SK-N-MC (cell line): ENCODE results near the gene FHL3.

Experiments used
- DNase-seq: peaks from one replicate; pipeline ENCODE4 v3.0.0-alpha.2; 2011; ENCODE audit warnings: low read depth, low spot score
- H3K27ac ChIP-seq: fragments of 200-600 bp; sonication (generic); 2 replicates; pipeline ENCODE4 v1.5.1; 2016; ENCODE audit warnings: mixed run types
- H3K36me3 ChIP-seq: fragments of 200-600 bp; sonication (generic); 2 replicates; pipeline ENCODE4 v1.6.1; 2017; ENCODE audit warnings: antibody characterized with exemption, low read length, mixed read lengths; ENCODE audit not compliant: insufficient read depth
- H3K4me3 ChIP-seq: fragments of 200-600 bp; sonication (generic); 2 replicates; pipeline ENCODE4 v1.5.1; 2016
- H3K9ac ChIP-seq: fragments of 200-600 bp; sonication (generic); 2 replicates; pipeline ENCODE4 v1.8.0; 2017; ENCODE audit warnings: mixed run types, mixed read lengths; ENCODE audit not compliant: insufficient read length
- H3K9me3 ChIP-seq: fragments of 200-600 bp; sonication (generic); 2 replicates; pipeline ENCODE4 v1.6.1; 2017; ENCODE audit warnings: low read depth, mild to moderate bottlenecking, antibody characterized with exemption, low read length, moderate library complexity, mixed read lengths
- EZH2 ChIP-seq: fragments of 200-600 bp; sonication (generic); IDR thresholded peaks from one replicate; pipeline ENCODE4 v1.6.1; 2017; ENCODE audit warnings: antibody characterized with exemption
- FOXP2 ChIP-seq: optimal IDR thresholded peaks from 2 replicates; pipeline ENCODE3; 2011; ENCODE audit warnings: mild to moderate bottlenecking, moderate library complexity; ENCODE audit not compliant: insufficient read depth; ENCODE audit errors: extremely low read length, control extremely low read depth
- POLR2AphosphoS5 ChIP-seq: IDR thresholded peaks from 2 replicates; pipeline ENCODE4 v1.6.1; 2012; ENCODE audit warnings: mild to moderate bottlenecking, low read depth, low read length, borderline replicate concordance

The FHL3 gene

GRCh38 chr1:38029081-38029681 lies 23.9 kb upstream of the FHL3 start:
- Histone ChIP-seq H3K4me3 (peak overlapping the region; percentile 57), H3K9ac (peak overlapping the region; percentile 39), H3K36me3 (peaks cover 20% of the 10 kb centered on the region), H3K9me3 (no peaks in the 10 kb centered on the region), H3K27ac (peak overlapping the region; percentile 79)
- TF ChIP-seq FOXP2, result no peak
- TF ChIP-seq POLR2AphosphoS5, result no peak; the same call in 1 of the 2 replicates
- TF ChIP-seq EZH2, result no peak
- DNase-seq, result no peak

DNA sequence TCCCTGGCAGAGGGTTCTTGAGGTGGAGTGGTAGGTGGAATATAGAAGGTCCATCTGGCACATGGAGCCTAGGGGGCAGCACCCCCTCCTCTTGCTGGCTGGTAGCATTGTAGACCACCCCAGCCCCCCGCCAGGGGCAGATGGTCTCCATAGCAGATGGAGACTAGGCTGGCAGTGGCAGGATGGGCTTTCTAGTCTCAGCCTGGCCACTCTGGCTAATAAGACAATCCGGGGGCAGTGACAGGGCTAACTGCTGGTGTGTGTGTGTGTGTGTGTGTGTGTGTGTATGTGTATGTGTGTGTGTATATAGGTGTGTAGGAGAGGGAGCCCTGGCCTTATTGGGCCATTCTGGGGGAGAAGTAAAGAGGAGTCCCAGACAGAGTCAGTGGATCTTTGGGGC lies 23.4 kb upstream of the FHL3 start:
- Histone ChIP-seq H3K9ac (no peak overlapping the region), H3K36me3 (peaks cover 26% of the 10 kb centered on the region), H3K4me3 (peak overlapping the region; percentile 57), H3K27ac (peak overlapping the region; percentile 79; the same call in 1 of the 2 replicates), H3K9me3 (no peaks in the 10 kb centered on the region)
- no peak for DNase-seq
- no peak for TF ChIP-seq POLR2AphosphoS5
- no peak for TF ChIP-seq EZH2

DNA sequence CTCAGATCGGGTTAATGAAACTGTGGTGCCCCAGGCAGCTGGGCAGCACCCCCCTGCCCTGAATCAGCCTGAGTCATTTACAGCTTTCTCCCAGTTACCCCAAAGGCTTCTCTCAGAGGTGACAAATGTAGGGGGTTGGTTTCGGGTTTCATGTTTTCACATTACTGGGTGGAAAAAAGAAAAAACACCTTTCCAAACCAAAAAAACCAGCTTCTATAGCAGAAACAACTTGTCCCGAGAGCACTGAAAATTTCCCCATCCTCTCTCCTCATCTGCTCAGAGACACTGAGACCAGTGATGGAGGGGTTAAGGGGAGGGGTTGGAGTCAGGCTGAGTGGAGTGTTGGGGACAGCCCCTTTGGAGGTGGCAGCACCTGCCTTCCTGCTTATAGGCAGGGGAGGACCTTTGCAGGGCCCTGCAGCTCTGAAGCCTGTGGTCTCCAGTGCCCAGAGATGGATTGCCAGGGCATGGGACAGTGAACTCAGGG lies 22.8 kb upstream of the FHL3 start:
- no peak overlapping the region for H3K4me3 ChIP-seq
- no peak for DNase-seq
- H3K27ac ChIP-seq, result no peak overlapping the region

GRCh38 chr1:38027201-38028104 lies 22.1 kb upstream of the FHL3 start:
- TF ChIP-seq EZH2 (no peak), FOXP2 (no peak), POLR2AphosphoS5 (no peak)
- Histone ChIP-seq H3K27ac (0 out of 2 replicates have a peak overlapping the region, but pooled peaks have one; percentile 11), H3K4me3 (no peak overlapping the region), H3K36me3 (peaks cover 38% of the 10 kb centered on the region), H3K9ac (no peak overlapping the region), H3K9me3 (no peaks in the 10 kb centered on the region)
- no peak for DNase-seq

More for the DNA sequence above, 22.8 kb upstream of the FHL3 start:
- H3K9me3 ChIP-seq, result no peaks in the 10 kb centered on the region
- TF ChIP-seq FOXP2, result no peak
- TF ChIP-seq EZH2, result no peak
- no peak for TF ChIP-seq POLR2AphosphoS5
- no peak overlapping the region for H3K9ac ChIP-seq
- H3K36me3 ChIP-seq, result peaks cover 31% of the 10 kb centered on the region

DNA sequence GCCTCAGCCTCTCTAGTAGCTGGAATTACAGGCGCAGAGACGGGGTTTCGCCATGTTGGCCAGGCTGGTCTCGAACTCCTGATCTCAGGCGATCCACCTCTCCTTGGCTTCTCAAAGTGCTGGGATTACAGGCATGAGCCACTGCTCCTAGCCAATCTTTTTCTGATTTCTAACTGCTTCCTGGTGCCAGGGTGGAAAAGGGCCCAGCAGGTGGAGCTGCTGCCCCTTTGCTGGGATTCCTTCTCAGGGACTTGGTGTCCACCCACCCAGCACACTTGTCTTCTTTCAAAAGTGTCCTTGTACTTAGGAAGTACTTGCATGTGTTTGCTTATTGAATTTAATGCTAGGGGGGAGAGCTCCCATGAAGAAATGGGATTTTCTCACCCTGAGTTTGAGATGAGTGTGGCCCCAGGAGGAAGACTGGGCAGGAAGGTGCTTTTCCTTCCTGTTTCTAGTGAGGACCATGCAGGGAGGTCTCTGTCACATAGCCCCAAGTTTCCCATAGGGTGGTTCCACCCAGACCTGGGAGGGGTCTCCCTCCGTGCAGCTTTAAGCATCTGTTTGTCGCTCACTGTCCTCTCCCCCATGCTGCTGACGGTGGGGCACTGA lies 21.4 kb upstream of the FHL3 start:
- TF ChIP-seq EZH2, result no peak
- no peak for TF ChIP-seq FOXP2
- TF ChIP-seq POLR2AphosphoS5, result no peak
- no peak overlapping the region for H3K4me3 ChIP-seq
- H3K27ac ChIP-seq, result 0 out of 2 replicates have a peak overlapping the region, but pooled peaks have one; percentile 98
- no peak for DNase-seq
- H3K9me3 ChIP-seq, result no peaks in the 10 kb centered on the region
- peaks cover 45% of the 10 kb centered on the region for H3K36me3 ChIP-seq
- H3K9ac ChIP-seq, result no peak overlapping the region

DNA sequence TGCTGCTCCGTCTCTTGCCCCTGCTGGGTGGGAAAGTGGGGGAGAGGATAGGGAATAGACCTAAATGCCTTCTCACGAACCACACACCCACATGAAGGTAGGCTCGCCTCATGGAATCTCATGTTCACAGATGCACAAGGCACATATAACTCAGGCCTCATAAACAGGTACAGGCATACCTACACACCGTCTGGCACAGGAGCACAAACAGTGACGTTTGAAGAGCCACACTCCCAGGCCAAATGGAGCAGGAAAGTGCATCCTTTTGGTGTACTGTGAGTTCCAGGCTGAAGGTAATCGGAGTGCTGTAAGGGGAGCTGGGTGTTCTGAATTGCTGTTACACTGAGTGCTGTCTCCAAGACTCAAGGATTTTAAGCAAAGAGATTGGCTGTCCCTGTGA lies 20.4 kb upstream of the FHL3 start:
- Histone ChIP-seq H3K27ac (peak overlapping the region; percentile 98), H3K4me3 (no peak overlapping the region), H3K36me3 (peaks cover 55% of the 10 kb centered on the region), H3K9me3 (no peaks in the 10 kb centered on the region), H3K9ac (peak overlapping the region; percentile 13)
- TF ChIP-seq POLR2AphosphoS5 (no peak), FOXP2 (no peak), EZH2 (no peak)
- DNase-seq, result no peak

GRCh38 chr1:38025233-38025632 lies 19.9 kb upstream of the FHL3 start:
- Histone ChIP-seq H3K9me3 (no peaks in the 10 kb centered on the region), H3K9ac (peak overlapping the region; percentile 13), H3K27ac (peak overlapping the region; percentile 98), H3K4me3 (peak overlapping the region; percentile 42; the same call in 1 of the 2 replicates), H3K36me3 (peaks cover 59% of the 10 kb centered on the region)
- no peak for TF ChIP-seq FOXP2
- no peak; the same call in 1 of the 2 replicates for TF ChIP-seq POLR2AphosphoS5
- no peak for TF ChIP-seq EZH2
- peak; percentile 63 for DNase-seq

GRCh38 chr1:38022810-38023209 lies 17.5 kb upstream of the FHL3 start:
- no peak for TF ChIP-seq POLR2AphosphoS5
- TF ChIP-seq EZH2, result no peak
- TF ChIP-seq FOXP2, result no peak
- H3K27ac ChIP-seq, result no peak overlapping the region

More at GRCh38 chr1:38022810-38023209, 17.5 kb upstream of the FHL3 start:
- H3K9me3 ChIP-seq, result no peaks in the 10 kb centered on the region
- no peak for DNase-seq
- H3K36me3 ChIP-seq, result peaks cover 82% of the 10 kb centered on the region
- no peak overlapping the region for H3K4me3 ChIP-seq
- no peak overlapping the region for H3K9ac ChIP-seq
